ENCODE measurements around the gene NIN.

Gene NIN

GRCh38 chr14:50837850-50838470 is 7.0 kb upstream of the NIN start:
- DNase-seq (ENCODE audit: low read depth, low spot score), result no peak
- Histone ChIP-seq H3K9me3 (ENCODE audit: control insufficient read depth, insufficient read depth, low read length) (no peaks in the 10 kb centered on the region), H3K27me3 (ENCODE audit: control insufficient read depth, insufficient read depth, low read length) (peaks cover under 1% of the 10 kb centered on the region; the same call in 1 of the 2 replicates), H3K36me3 (ENCODE audit: control insufficient read depth, insufficient read depth, low read length) (no peaks in the 10 kb centered on the region), H3K4me3 (ENCODE audit: low read length) (no peak overlapping the region), H3K27ac (ENCODE audit: low read length) (no peak overlapping the region), H3K4me1 (ENCODE audit: control insufficient read depth, insufficient read depth, low read length) (no peaks in the 10 kb centered on the region)
- no CpG with 5 or more reads among the region's 2 CpGs for WGBS (ENCODE audit: insufficient coverage, insufficient read length)

DNA sequence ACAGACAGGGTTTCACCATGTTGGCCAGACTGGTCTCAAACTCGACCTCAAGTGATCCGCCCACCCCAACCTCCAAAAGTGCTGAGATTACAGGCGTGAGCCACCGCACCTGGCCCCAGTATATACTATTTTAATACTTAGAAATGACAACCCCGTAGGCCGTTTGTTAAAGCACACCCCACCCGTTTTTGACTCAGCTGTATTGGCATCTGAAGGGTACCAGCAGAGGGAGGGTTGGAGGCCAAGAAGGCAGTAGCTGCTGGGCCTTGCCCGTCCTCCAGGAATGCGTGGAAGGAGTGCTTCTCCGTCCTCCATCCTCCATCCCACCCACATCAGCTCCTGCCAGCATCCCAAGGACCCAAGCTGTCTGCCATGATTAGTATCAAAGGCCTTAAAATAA is 6.3 kb upstream of the NIN start:
- no CpG with 5 or more reads among the region's 10 CpGs for WGBS (ENCODE audit: insufficient coverage, insufficient read length)
- peaks cover 7% of the 10 kb centered on the region for H3K27me3 ChIP-seq (ENCODE audit: control insufficient read depth, insufficient read depth, low read length)
- H3K4me3 ChIP-seq (ENCODE audit: low read length), result no peak overlapping the region
- no peak overlapping the region for H3K27ac ChIP-seq (ENCODE audit: low read length)
- H3K36me3 ChIP-seq (ENCODE audit: control insufficient read depth, insufficient read depth, low read length), result no peaks in the 10 kb centered on the region
- H3K9me3 ChIP-seq (ENCODE audit: control insufficient read depth, insufficient read depth, low read length), result no peaks in the 10 kb centered on the region
- H3K4me1 ChIP-seq (ENCODE audit: control insufficient read depth, insufficient read depth, low read length), result no peaks in the 10 kb centered on the region
- DNase-seq (ENCODE audit: low read depth, low spot score), result no peak

GRCh38 chr14:50836515-50836914 is 5.6 kb upstream of the NIN start:
- no peak for DNase-seq (ENCODE audit: low read depth, low spot score)
- Histone ChIP-seq H3K27ac (ENCODE audit: low read length) (no peak overlapping the region), H3K9me3 (ENCODE audit: control insufficient read depth, insufficient read depth, low read length) (no peaks in the 10 kb centered on the region), H3K36me3 (ENCODE audit: control insufficient read depth, insufficient read depth, low read length) (no peaks in the 10 kb centered on the region), H3K4me1 (ENCODE audit: control insufficient read depth, insufficient read depth, low read length) (no peaks in the 10 kb centered on the region), H3K27me3 (ENCODE audit: control insufficient read depth, insufficient read depth, low read length) (peaks cover 12% of the 10 kb centered on the region), H3K4me3 (ENCODE audit: low read length) (no peak overlapping the region)
- WGBS (ENCODE audit: insufficient coverage, insufficient read length), result no CpG with 5 or more reads among the region's 5 CpGs

DNA sequence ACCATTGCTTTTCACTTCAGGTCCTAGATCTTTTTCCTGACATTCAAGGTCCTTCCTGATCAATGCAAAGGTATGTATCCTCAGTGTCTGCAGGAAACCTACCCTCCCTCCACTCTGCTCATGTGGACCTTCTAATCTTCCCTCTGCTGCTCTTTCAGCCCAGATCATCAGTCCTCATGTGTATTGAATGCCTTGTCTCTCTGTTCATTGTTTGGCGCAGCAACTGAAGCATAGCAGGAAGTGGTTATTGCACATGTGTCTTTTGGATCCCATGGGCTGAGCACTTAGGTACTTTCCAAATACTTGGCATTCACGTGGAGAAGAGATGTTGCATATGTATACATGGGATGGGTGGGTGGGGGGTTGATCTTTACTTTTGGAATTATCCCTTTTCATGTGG is 4.3 kb upstream of the NIN start:
- Histone ChIP-seq H3K4me1 (ENCODE audit: control insufficient read depth, insufficient read depth, low read length) (no peaks in the 10 kb centered on the region), H3K36me3 (ENCODE audit: control insufficient read depth, insufficient read depth, low read length) (no peaks in the 10 kb centered on the region), H3K27ac (ENCODE audit: low read length) (no peak overlapping the region), H3K27me3 (ENCODE audit: control insufficient read depth, insufficient read depth, low read length) (peaks cover 12% of the 10 kb centered on the region), H3K9me3 (ENCODE audit: control insufficient read depth, insufficient read depth, low read length) (no peaks in the 10 kb centered on the region), H3K4me3 (ENCODE audit: low read length) (no peak overlapping the region)
- WGBS (ENCODE audit: insufficient coverage, insufficient read length), result no CpG with 5 or more reads among the region's 2 CpGs
- DNase-seq (ENCODE audit: low read depth, low spot score), result no peak

DNA sequence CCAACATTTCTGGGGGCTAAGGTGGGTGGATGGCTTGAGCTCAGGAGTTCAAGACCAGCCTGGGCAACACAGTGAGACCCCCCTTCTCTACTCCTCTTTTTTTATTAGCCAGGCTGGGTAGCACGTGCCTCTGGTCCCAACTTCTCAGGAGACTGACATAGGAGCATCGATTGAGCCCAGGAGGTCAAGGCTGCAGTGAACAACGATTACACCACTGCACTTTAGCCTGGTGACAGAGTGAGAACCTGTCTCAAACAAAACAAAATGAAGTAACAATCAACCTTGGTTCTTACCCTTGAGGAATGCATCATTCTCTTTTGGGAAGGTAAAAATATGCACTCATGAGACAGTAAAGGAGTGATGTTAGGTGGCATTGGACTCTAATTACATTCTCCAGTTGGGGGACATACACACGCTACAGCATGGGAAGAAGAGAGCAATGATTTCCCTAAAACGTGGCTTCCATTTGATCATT is 3.9 kb upstream of the NIN start:
- Histone ChIP-seq H3K9me3 (ENCODE audit: control insufficient read depth, insufficient read depth, low read length) (no peaks in the 10 kb centered on the region), H3K36me3 (ENCODE audit: control insufficient read depth, insufficient read depth, low read length) (no peaks in the 10 kb centered on the region), H3K27ac (ENCODE audit: low read length) (no peak overlapping the region), H3K4me3 (ENCODE audit: low read length) (no peak overlapping the region), H3K4me1 (ENCODE audit: control insufficient read depth, insufficient read depth, low read length) (no peaks in the 10 kb centered on the region), H3K27me3 (ENCODE audit: control insufficient read depth, insufficient read depth, low read length) (peaks cover 12% of the 10 kb centered on the region)
- no peak for DNase-seq (ENCODE audit: low read depth, low spot score)
- WGBS (ENCODE audit: insufficient coverage, insufficient read length), result no CpG with 5 or more reads among the region's 5 CpGs

- Histone ChIP-seq H3K27me3 (ENCODE audit: control insufficient read depth, insufficient read depth, low read length) (peaks cover 20% of the 10 kb centered on the region), H3K4me3 (ENCODE audit: low read length) (no peak overlapping the region), H3K27ac (ENCODE audit: low read length) (no peak overlapping the region), H3K9me3 (ENCODE audit: control insufficient read depth, insufficient read depth, low read length) (no peaks in the 10 kb centered on the region), H3K36me3 (ENCODE audit: control insufficient read depth, insufficient read depth, low read length) (no peaks in the 10 kb centered on the region), H3K4me1 (ENCODE audit: control insufficient read depth, insufficient read depth, low read length) (peaks cover 2% of the 10 kb centered on the region; the same call in 1 of the 2 replicates)
- WGBS (ENCODE audit: insufficient coverage, insufficient read length), result no CpG with 5 or more reads among the region's 6 CpGs
- DNase-seq (ENCODE audit: low read depth, low spot score), result no peak
These were observed 2.1 kb upstream of the NIN start for GRCh38 chr14:50832935-50833630.

DNA sequence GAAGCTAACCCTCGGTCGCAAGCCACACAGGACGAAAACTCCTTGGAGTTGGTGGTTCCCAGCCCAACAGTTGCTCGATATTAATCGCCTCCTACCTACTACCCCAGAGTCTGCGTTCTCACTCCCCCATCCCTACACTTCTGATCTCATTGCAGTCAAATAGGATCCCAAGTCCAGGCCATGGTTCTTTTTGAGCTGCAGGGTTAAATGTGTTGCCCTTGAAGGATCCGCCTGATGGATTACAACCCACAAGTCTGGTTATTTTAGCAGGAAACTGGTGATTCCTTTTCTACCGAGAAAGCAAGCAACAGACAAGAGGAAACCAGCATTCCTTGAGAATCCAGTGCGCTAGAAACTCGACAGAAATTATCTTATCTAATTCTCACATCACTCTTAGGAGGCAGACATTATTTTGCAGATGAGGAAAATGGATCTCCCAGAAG is 785 bp upstream of the NIN start:
- Histone ChIP-seq H3K4me3 (ENCODE audit: low read length) (peak overlapping the region; percentile 60; the same call in 1 of the 2 replicates), H3K9me3 (ENCODE audit: control insufficient read depth, insufficient read depth, low read length) (no peaks in the 10 kb centered on the region), H3K27me3 (ENCODE audit: control insufficient read depth, insufficient read depth, low read length) (peaks cover 22% of the 10 kb centered on the region), H3K4me1 (ENCODE audit: control insufficient read depth, insufficient read depth, low read length) (peaks cover 2% of the 10 kb centered on the region; the same call in 1 of the 2 replicates), H3K27ac (ENCODE audit: low read length) (no peak overlapping the region), H3K36me3 (ENCODE audit: control insufficient read depth, insufficient read depth, low read length) (no peaks in the 10 kb centered on the region)
- no CpG with 5 or more reads among the region's 10 CpGs for WGBS (ENCODE audit: insufficient coverage, insufficient read length)
- DNase-seq (ENCODE audit: low read depth, low spot score), result no peak

DNA sequence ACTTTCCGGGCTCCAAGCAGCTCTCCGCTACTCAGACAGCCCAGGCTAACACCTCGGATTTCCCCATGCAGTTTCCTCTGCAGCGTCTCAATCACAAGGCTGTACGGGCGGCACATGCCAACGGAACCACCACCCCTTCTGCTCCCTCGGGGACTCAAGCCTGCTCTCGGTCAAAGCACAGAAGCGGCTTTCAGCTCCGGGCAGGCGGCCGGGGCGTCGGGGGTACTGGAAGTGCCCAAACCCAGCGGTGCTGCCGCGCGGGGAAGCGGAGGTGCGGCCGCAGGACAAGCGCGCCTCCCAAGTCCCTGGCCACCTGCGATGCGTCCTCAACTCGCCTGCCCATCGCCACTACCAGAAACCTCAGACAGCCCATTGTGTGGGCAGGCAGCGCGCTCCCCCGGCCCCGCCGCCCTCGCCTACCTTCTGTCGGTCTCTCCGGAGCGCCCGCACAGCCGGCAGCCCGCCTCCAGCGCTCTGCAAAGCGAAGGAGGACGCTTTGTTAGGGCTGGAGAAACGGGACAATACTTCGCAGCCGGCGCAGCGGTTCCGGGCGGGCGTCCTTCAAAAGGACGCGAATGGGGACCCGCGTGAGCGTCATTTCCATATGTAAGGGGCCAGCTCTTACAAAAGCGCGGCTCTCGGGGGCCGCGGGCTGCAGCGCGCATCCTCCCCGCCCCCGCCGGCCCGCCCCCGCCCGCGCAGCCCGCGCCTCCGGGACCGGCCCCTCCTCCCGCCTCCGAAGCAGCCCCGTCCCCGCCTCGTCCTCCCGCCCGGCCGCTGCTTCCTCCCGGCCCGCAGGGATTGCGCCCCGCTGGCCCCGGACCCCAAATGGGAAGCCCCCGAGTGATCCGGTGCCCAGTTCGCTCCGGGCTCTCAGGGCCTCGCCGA is 674 bp downstream of the NIN start:
- H3K9me3 ChIP-seq (ENCODE audit: control insufficient read depth, insufficient read depth, low read length), result no peaks in the 10 kb centered on the region
- WGBS (ENCODE audit: insufficient coverage, insufficient read length), result no CpG with 5 or more reads among the region's 93 CpGs
- DNase-seq (ENCODE audit: low read depth, low spot score), result no peak
- peaks cover 2% of the 10 kb centered on the region; the same call in 1 of the 2 replicates for H3K4me1 ChIP-seq (ENCODE audit: control insufficient read depth, insufficient read depth, low read length)
- H3K4me3 ChIP-seq (ENCODE audit: low read length), result peak overlapping the region; percentile 60
- H3K27me3 ChIP-seq (ENCODE audit: control insufficient read depth, insufficient read depth, low read length), result peaks cover 22% of the 10 kb centered on the region
- no peak overlapping the region for H3K27ac ChIP-seq (ENCODE audit: low read length)
- H3K36me3 ChIP-seq (ENCODE audit: control insufficient read depth, insufficient read depth, low read length), result no peaks in the 10 kb centered on the region

DNA sequence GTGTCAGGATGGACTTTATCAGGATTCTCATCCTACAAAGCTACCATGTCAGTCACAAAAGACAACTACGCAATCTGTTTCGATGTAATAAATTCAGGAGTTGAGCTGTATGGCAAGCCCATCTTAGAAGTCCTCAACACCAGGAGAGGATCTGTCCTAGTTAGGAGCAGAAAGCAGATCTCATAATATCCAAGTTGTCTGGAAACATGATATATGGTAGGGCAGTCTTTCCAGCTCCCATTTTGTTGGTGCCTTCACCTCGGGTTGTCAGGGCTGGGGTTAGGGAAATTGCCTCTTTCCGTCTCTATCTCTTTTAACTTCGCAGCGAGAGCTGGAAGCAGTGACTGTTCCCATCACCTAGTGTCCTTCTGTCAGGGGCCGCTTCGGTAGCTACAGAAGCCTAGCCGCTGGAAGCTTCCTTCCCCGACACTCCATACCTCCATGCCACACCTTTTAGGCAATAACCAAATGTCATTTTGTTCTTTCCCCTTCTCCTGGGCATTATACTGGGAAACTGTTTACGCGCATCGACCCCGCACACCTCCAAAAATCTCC is 1.4 kb downstream of the NIN start:
- Histone ChIP-seq H3K27ac (ENCODE audit: low read length) (no peak overlapping the region), H3K4me3 (ENCODE audit: low read length) (peak overlapping the region; percentile 46; the same call in 1 of the 2 replicates), H3K27me3 (ENCODE audit: control insufficient read depth, insufficient read depth, low read length) (peaks cover 27% of the 10 kb centered on the region), H3K9me3 (ENCODE audit: control insufficient read depth, insufficient read depth, low read length) (no peaks in the 10 kb centered on the region), H3K36me3 (ENCODE audit: control insufficient read depth, insufficient read depth, low read length) (no peaks in the 10 kb centered on the region), H3K4me1 (ENCODE audit: control insufficient read depth, insufficient read depth, low read length) (peaks cover 2% of the 10 kb centered on the region; the same call in 1 of the 2 replicates)
- no peak for DNase-seq (ENCODE audit: low read depth, low spot score)
- WGBS (ENCODE audit: insufficient coverage, insufficient read length), result no CpG with 5 or more reads among the region's 14 CpGs
